GM21825 (cell line): Measurements from ENCODE around the gene CALML3.

Experiments
- ATAC-seq: cut with Tn5 transposase; IDR thresholded peaks from one replicate; pipeline ENCODE4 v1.9.1; 2021; ENCODE audit warnings: mild to moderate bottlenecking, moderate library complexity; ENCODE audit not compliant: unreplicated experiment

Gene CALML3

DNA sequence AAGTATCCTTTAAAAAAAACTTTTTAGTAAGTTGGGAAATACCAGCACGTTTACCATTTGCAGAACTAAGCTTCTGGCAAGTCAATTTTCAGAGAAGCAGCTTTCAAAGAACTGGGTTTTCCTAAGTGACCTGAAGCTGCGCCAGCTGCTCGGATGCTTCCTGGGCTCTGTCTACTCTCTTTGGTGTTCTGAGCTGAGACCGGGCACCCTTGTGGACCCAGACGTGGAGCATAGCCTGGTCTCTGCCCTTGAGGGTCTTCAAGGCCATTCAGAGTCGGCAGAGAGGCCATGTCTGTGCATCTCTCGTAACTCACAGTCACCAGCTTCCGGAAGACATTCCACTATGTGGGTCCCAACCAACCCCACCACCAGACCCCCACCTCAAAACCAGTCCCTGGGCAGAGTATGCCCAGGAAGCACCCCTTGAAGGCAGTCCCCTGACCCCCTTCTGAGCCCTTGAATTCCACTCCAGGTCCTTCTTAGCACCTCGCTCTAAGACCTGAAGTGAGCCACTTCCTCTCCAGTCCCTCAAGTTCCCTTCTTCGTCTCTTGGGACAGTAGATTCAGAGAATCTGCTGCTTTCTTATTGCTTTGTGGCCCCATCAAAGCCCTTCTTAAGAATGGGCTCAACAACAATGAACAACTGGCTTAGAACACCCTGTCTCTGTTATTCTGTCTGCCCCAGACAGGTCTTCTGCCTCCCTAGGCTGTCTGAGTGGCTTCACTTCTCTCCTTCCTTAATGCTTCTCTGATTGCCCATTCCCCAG is 33.9 kb upstream of the CALML3 start:
- no peak for ATAC-seq

DNA sequence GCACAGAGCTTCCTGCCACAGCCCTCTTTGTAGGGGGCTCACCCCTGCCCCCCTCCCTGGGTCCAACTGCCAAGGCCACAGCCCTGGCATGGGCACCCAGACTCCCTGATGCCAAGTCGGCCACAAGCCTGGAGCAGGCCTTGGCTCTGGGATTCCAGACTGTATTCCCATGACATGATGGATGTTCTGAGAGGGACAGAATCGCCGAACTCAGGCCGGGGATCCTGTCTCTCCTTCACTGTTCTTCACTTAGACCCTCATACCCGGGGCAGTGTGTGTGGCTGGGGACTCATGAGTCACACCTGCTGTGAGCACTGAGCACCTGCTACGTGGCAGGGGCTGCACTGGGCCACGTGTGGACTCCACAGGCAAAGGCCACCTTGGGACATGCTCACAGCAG is 33.3 kb upstream of the CALML3 start:
- ATAC-seq: no peak

DNA sequence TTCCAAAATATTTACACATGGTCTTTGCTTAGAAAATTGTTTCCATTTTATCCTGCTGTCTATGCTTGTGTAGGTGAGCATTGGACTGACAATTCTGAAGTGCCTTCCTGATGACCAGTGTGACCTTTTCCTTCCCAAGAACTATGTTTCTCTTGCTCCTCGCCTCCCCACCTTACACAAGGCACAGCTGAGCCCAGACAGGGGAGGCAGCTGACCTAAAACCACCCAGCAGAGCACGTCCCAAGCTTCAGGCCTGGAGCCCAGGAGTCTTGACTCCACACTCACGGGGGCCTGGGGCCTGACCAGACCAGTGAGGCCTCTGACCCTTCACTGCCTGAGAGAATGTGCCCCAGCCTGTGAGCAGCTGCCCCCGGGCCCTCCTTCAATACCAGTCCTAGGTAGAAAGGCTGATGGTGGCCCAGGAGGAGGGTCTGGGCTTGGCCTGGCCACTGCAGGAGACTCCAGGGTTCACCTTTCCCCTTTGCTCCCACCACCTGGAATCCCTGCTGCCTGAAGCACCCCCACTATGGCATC is 32.4 kb upstream of the CALML3 start:
- no peak for ATAC-seq

DNA sequence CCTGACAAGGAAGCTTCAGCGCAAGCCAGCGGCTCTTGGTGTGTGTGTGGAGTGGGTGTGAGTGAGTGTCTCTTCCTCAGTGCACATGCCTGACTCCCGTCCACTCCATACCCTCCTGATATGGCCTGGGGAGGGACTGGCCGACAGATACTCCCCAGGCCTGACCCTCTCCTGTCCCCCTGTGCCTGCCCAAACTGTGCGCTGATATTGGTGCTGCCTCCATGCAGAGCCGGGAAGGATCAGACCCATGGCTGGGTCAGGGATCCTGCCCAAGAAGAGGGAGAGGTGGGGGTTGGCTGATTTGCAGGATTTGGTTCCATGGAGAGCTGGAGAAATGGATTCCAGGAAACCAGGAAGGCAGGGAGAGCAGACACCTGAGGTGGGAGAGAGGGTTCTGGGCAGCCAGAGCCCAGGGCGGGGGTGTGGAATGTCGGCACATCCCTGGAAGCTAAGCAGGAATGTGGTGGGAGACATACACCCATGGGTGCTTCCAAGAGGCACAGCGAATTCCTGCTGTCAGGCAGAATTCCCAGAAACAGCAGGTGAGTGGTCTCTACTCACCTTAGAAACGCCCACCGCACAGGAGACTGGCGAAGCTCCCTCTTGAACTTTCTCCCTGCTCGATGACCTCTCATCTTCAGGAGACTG is 31.7 kb upstream of the CALML3 start:
- ATAC-seq: no peak

DNA sequence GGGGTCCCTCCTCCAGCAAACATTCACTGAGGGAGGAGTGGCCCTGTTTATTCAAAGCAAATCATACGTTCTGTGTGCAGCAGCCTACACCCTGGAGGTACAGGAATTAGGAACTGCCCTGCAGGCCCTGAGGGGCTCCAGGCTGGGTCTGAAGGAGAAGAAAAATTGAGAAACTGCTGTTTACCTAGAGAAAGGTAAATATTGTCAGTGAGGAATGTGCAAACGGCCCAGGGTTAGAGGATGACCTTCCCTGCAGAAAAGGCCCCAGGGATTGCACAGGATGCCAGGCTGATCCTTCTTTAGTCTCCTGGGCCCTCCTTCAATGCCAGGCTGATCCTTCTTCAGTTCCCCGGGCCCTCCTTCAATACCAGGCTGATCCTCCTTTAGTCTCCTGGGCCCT is 31.1 kb upstream of the CALML3 start:
- ATAC-seq: no peak

DNA sequence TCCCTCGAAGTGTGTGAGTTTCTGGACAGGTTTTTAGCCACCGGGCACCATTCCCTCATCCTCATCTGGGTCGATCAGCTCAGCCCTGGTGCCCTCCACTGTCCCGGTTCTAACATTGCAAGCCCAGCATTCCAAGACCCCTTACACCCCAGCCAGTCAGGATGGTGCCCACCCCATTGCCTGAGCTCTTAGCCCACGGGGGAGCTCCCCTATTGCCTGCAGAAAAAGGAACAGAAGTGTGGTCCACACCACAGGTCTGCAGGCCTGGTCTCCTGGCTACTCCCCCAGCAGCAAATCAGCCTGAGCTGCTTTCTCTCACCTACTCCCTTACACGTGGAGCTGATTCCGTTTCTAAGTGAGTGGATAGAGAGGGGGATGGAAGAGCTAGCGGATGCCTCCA is 30.1 kb upstream of the CALML3 start:
- no peak for ATAC-seq

DNA sequence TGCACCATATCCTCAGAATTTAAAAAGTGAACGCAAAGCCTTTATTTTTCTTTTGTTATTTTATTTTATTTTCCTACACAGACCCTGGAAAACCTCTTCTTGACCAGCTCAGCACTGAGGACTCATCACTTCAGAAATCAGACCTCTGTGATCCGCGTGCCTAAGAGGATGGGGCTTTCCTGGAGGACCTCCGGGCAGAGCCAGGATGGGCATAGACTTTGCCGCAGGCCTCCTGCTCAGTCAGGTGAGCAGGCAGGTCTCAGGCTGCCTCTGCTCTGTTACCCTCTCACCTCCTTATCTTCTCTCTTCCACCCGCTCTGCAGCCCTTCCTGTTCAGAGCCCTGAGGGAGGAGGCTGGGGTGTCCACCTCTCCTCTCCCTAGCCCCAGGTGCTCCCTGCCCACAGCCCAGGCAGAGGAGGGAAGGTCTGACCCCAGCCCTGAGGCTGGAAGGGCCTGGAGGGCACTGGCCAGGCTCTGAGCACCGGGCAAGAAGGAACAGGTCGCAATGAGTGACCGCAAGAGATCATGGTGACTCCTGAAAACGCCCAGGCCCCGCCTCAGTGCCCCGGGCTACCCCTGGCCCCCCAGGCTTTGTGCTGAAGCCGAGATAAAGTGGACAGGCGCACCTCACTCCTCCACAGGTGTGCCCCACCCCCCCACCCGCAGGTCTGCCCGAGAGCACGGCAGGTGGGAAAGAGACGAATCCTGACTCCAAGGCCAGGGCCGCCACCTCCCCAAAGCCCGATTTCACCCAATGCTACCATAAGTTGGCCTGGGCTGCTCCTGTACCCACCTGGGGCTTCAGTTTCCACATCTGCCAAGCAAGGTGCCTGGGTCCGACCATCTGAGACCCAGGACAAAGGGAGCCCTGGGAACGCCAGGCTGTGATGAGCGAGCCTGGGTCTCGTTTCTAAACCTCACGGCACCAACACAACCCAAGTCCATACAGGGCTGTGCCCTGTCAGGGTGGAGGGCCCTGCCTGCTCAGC is 28.2 kb upstream of the CALML3 start:
- no peak for ATAC-seq

DNA sequence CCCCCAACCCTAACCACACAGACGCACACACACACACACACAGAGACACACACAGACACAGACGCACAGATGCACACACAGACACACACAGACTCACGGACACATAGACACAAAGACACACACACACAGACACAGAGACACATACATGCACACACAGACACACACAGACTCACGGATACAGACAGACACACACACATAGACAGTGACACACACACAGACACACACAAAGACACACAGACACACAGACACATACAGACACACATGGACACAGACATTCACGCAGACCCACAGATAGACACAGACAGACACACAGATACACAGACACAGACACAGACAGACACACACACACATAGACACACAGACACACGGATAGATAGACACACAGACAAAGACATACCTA is 27.5 kb upstream of the CALML3 start:
- ATAC-seq: no peak

DNA sequence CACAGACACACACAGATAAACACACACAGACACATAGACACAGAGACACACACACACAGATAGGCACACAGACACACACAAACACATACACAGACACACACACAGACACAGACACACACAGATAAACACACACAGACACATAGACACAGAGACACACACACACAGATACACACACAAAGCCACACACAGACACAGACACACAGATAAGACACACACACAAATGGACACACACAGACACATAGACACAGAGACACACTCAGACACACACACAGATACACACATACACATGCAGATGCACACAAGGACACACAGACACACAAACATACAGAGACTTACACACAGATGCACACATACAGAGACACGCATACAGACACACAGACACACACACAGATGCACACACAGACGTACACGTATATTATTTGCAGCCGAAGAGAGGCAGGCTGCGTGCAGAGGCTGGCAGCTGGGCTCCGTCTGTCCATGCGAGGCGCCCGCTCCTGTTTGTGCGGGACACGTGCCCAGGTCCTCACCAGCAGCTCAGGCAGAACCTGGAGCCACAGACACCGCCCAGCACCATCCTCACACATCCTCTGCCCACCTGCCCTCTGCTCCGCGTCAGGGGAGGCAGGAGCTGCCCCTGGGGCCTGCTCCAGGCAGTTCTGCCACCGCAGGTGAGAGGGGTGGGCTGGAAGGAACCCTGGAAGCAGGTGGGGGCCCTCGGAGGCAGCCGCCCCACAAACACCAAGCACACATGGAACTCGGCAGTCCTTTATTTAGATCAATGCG is 26.6 kb upstream of the CALML3 start:
- ATAC-seq: no peak

DNA sequence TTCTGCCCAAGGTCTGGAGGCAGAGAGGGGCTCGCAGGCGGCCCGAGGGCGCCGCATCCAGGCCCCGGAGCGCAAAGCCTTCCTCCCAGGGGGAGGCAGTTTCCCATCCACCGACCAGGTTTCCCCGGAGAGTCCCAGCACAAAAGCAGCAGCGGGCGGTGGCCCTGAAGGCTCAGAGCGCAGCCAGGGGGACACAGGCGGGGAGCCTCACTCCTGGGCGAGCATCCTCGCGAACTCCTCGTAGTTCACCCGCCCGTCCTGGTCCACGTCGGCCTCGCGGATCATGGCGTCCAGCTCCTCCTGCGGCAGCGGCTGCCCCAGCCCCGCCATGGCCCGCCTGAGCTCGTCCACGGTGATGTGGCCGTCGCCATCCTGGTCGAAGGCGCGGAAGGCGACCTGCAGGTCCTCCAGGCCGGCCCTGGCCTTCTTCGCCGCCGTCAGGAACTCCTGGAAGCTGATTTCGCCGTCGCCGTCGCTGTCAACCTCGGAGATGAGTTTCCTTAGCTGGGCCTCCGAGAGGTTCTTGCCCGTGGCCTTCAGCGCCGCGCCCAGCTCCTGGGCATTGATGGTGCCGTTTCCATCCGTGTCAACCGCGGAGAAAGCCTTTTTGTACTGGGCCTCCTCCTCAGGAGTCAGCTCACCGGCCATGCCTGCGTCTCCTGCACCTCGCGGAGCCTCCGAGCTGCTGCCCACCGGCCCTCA is 25.8 kb upstream of the CALML3 start:
- no peak for ATAC-seq

DNA sequence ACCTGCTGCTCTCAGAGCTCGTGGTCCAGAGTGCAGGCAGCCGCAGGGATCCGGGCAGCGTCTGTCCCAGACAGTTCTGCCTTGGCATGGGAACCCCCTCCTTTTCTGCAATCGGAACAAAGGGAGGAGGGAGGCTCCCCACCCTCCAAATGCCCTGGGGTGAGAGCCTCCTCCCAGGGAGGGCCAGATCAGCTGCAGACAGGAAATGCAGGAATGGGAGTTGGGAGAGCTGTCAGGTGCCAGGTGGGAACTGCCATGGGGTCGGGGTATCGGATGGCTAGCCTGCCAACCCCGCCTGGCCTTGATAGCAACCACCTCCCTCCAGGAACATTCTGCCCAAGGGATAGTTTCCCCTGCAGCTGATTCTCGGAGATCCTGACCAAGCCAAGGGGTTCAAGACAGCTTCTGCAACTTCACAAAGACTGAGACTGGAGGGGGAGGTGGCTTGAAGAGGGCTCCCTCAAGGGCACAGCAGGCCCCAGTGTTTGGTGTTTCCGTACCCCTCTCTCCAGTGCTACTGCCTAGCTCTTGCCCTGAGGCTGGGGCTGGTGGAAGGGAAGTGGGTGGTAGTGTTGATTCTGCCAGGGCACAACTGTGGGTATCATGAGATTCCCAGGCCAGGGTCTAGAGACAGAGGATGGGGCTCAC is 25.1 kb upstream of the CALML3 start, which contains the start of gene CALML5:
Gene CALML5 (minus strand): TSS at position 78 of the 648 bp plus-strand sequence. CDS start 132 bp downstream, outside the sequence.
- no peak for ATAC-seq

DNA sequence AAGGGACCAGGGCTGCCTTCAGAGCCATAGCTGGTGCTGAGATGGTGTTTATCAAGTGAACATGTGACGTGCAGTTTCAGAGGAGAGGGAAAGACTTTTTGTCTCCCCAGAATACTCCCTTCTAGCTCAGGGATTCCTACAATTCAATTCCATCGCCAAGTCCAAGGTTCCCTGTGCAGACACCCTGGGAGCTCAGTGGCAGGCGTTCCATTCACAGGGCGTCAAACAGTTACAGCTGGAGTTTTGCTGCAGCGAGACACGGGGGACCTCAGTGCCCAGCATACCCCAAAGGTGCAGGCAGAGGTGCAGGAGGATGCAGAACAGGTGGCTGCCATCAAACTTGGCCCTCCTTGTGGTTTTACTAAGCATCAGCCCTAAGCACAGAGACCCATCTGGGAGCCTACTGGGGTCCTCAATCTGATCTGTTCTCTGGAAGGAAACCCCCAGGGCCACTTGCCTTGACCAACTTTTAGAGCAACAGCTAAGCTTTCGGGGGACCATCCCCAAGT is 24.5 kb upstream of the CALML3 start:
- ATAC-seq: no peak

DNA sequence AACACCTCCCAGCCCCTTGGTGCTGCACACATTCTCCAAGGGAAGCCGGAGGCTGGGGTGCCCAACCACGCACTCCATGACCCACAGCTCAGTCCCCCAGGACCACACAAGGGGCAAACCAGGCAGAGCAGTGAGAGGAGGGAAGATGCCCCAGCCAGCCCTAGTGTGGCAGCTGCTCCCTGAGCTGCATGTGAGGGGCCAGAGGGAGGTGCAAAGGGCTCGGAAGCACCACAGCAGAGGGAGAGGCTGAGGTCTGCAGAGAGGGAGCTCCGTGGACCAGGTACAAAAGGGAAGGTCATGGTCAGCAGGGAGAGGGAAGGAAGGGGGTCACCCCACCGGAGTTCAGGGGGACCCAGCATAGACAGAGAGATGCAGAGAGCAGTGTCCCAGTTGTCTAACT is 23.9 kb upstream of the CALML3 start:
- ATAC-seq: no peak

DNA sequence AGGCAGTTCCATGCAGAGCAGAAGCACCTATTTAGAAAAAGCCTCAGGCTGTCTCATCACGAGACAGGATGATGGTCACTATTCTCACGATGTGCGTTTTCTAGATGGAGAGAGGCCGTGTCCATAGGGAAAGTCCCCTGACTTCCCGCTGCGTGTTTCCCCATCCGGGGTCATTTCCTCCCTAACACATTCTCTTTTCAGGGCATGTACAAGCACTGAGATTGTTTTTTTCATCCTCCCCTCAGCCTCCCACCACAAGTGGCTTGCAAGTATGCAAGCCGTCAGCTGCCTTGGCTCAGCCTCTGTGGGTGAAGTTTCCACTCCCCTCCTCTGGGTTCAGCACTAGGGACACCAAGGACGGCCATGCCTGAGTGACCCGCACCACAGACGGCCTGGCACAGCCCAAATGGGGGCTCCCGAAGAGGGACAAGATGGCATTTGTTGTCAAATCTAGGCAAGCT is 22.7 kb upstream of the CALML3 start:
- ATAC-seq: no peak

DNA sequence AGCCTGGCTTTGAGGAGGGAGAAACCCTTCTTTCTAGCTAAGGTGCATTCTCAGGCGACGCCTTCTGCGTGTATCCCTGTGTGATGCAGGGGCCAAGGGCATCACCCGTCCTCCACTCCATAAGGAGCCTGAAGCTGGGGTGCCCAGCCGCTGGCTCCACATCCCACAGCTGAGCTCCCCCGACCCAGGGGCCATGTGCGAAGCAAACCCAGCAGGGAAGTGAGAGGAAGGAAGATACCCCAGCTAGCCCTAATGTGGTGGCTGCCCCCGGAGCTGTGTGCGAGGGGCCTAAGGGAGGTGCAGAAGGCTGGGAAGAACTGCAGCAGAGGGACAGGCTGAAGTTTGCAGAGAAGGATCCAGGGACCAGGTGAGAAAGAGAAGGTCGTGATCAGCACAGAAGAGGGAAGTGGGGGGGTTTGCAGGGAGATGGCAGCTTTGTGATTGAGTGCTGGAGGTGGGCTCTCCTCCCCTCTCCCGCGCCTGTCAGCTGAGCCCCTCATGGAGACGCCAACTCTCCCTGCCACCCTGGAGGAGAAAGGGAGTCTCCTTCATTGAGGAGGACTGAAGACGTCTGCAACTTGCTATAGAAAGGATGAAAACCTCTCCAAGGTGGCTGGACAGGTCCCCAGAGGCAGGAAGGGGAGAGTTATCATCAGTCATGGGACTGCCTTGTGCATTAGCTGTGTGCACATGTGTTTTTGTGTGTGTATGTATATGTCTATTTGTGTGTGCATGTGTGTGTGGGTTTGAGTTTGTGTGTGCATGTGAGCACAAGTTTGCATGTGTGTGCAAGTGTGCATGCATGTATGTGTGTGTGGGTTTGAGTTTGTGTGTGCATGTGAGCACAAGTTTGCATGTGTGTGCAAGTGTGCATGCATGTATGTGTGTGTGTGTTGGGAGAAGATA is 21.9 kb upstream of the CALML3 start:
- no peak for ATAC-seq

DNA sequence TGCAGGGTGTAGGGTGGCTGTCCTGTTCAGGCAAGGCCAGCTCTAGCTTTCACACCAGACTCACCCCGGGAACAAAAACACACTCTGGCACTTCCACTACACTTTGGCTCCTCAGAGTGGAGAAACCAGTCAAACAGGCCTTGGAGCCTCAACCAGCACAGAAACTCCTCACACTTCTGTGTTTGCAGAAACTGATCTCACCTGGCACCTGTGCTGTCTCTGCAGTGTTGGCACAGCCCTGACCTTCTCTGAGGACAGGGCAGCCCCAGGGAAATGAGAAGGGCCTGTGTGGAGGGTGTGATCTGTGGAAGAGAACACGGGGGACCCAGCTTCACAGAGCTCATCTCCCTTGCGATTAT is 21.3 kb upstream of the CALML3 start:
- ATAC-seq: no peak

DNA sequence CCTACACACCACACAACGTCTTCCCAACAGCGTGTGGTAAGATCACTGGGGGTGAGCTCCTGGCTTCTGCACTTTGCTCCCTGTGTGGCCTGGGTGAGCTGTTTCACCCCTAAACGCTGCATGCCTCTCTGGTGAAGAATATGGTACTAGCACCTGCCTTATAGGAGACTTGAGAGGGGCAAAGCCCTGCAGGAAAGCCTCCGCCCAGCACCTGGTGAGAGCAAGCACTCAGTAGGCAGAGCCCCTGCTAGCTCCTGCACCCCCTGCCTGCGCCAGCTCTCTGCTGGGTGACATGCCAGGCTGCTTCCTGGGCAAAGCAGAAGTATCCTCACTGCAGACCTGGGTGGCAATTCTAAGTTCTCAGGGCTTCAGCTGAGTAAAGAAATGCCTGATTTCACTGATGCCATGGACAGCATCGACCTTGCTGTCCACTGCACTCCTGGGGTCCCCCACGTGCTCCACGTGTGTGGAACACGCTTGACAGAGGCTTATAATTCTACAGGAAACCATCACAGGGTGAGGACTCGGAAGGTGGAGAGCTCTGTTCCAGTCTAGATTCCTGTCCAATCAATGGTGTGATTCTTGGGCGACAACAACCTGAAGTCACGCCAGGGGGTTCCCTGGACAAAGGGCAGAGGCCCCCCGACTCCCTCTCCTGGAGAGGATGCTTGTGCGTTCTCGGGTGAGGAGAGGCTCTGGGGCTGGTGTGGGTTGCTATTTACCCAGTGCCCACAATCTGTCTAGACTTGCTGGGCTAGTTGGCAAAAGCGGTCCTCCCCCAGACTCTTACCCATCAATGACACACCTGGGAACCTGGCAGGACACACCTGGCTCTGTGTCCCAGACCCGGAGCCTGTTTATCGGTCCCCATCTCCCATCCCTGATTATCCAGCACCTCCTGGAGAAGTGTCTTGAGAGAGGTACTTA is 20.4 kb upstream of the CALML3 start:
- ATAC-seq: no peak
